AG04449 (cell line): ENCODE results near the gene HDAC4.

Experiments used
- CTCF ChIA-PET: fragments of 350-600 bp; formaldehyde crosslinking; extraction: SDS; loops from one replicate; lab custom pipeline; 2021; ENCODE audit warnings: antibody characterized with exemption; lab: Yijun Ruan, JAX
- POLR2A ChIA-PET: fragments of 400-600, 350-600 bp; formaldehyde crosslinking; extraction: SDS; loops from one replicate; lab custom pipeline; 2020; ENCODE audit warnings: antibody characterized with exemption, inconsistent platforms; lab: Yijun Ruan, JAX
- DNase-seq: peaks from one replicate; pipeline ENCODE4 v3.0.0-alpha.2; 2010; ENCODE audit warnings: low read depth, low spot score
- H3K4me3 ChIP-seq: 2 replicates; pipeline ENCODE4 v1.5.1; 2011; ENCODE audit warnings: low read depth, mild to moderate bottlenecking, control low read depth, low read length
- CTCF ChIP-seq: IDR thresholded peaks from one replicate; pipeline ENCODE4 v1.5.1; 2011; ENCODE audit warnings: mild to moderate bottlenecking, moderate library complexity, low read length, control low read depth, inconsistent platforms; ENCODE audit not compliant: insufficient read depth; ENCODE audit errors: missing control alignments

Gene HDAC4

GRCh38 chr2:239033801-239034560 is 366.8 kb downstream of the HDAC4 start:
- no peak for DNase-seq

GRCh38 chr2:239029958-239030357 is 370.9 kb downstream of the HDAC4 start:
- CTCF ChIA-PET = no interaction called here

More at GRCh38 chr2:239033801-239034560, 366.8 kb downstream of the HDAC4 start:
- no peak overlapping the region for H3K4me3 ChIP-seq
- POLR2A ChIA-PET = no interaction called here
- no peak for TF ChIP-seq CTCF
- CTCF ChIA-PET = interaction anchor here (1.0 to 2.6 kb wide), 5 partner anchors 11 to 958 kb away, joined by 3 to 15 read pairs (median 3); no protein-coding TSS in a partner anchor

GRCh38 chr2:239028253-239028619 is 372.6 kb downstream of the HDAC4 start:
- CTCF ChIA-PET = no interaction called here
- TF ChIP-seq CTCF = no peak

More at GRCh38 chr2:239029958-239030357, 370.9 kb downstream of the HDAC4 start:
- POLR2A ChIA-PET = no interaction called here
- TF ChIP-seq CTCF = no peak
- H3K4me3 ChIP-seq = no peak overlapping the region
- DNase-seq = no peak

GRCh38 chr2:239027391-239028252 is 373.2 kb downstream of the HDAC4 start:
- CTCF ChIA-PET = interaction anchor here (1.1 kb wide), 1 partner anchor 79 kb away, joined by 3 read pairs; no protein-coding TSS in a partner anchor
- no peak overlapping the region for H3K4me3 ChIP-seq
- POLR2A ChIA-PET = no interaction called here

More at GRCh38 chr2:239028253-239028619, 372.6 kb downstream of the HDAC4 start:
- no peak overlapping the region for H3K4me3 ChIP-seq
- POLR2A ChIA-PET = no interaction called here
- DNase-seq = no peak

GRCh38 chr2:239026711-239027361 is 374.0 kb downstream of the HDAC4 start:
- TF ChIP-seq CTCF = no peak
- H3K4me3 ChIP-seq = no peak overlapping the region
- ChIA-PET POLR2A (no interaction called here), CTCF (interaction anchor here (1.1 kb wide), 1 partner anchor 80 kb away, joined by 3 read pairs; no protein-coding TSS in a partner anchor)
- DNase-seq = no peak

More at GRCh38 chr2:239027391-239028252, 373.2 kb downstream of the HDAC4 start:
- TF ChIP-seq CTCF = no peak
- no peak for DNase-seq
